DMS79 (cell line): ENCODE data around the gene FBXL14.
"Not testable (repeated sequence)": the region's sequence is repeated elsewhere in the genome, so short reads cannot be mapped to it uniquely, and the experiment has no call there.

Source experiments
- DNase-seq: peaks from one replicate; lab custom pipeline; 2025; lab: John Stamatoyannopoulos, UW

The FBXL14 gene

GRCh38 chr12:1619587-1619986 is 25.2 kb upstream of the FBXL14 start:
- DNase-seq: no peak

GRCh38 chr12:1619159-1619558 is 24.8 kb upstream of the FBXL14 start:
- DNase-seq: no peak

DNA sequence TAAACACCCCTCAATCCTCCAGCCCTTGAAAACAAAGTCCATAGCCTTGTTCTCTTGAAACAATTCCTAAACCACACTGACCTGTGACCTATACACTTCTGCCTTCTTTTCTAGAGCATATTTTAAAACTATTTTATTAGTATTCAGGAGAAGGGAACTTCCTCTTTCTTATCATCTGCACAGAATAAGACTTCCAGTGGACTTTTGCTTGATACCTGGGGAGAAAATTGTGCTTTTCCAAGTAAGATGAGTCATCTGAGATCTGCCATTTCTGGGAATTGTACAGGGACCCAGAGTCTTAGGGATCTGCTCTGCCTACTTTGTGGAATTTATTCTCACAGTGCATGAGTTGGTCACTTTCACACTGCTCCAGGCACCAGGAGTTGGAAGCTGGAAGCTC is 24.1 kb upstream of the FBXL14 start:
- no peak for DNase-seq

DNA sequence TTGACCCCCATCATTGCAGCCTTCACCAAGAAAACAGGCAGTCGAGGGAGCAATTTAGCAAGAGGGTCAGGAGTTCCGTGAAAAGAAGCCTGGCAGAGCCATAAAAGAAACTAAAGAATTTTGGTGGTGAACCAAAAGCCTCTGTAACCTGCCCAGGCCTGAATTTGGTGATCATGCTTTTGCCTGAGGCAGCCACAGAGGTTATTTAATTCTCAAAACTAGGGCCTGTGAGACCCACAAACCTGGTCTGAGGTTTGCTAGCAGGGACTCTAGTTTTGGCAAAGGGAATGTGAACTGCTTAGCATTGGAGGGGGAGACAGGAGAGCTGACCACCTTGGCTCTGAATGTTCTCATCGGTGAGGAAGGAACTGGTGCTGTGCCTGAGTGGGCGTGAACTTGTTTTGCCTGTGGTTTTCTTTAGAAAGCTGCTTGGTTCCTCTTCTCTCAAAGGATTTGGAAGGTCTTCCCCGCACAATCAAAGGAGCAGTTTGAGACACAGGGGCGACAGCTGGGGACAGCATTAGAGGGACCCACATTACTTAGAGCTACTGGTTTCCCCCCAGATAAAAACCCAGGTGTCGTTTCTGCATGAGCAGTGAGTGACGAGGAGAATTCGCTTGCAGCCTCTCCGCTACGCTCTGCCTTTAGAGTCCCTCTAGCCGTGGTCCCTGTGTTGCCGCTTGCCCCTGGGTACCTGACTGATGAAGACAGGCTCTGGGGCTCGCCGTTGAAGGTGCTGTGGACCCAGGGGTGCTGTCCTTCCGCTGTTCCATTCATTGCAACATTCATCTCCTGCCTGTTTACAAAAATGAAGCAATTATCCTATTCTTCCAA is 22.1 kb upstream of the FBXL14 start:
- DNase-seq: no peak

DNA sequence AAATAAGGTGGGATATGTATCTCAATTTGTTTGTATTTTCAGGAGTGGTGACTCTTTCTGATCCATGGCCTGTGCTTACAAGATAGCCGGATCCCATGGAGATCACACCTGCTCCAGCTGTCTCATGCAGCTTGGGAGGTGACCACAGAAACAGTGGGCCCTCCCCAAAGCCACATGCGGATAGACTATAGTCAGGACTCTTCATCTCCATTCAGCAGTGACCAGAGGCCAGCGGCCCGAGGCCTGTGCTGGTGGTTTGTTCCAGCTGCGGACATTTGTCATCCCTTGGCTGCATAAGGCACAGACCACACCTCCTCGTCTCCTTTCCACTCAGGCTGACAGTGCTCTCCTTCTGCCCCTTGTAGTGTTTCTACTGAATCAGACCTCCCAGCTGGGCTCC is 20.0 kb upstream of the FBXL14 start:
- DNase-seq: no peak

GRCh38 chr12:1613860-1614259 is 19.5 kb upstream of the FBXL14 start:
- DNase-seq: no peak

GRCh38 chr12:1611803-1612572 is 17.6 kb upstream of the FBXL14 start:
- DNase-seq: no peak

DNA sequence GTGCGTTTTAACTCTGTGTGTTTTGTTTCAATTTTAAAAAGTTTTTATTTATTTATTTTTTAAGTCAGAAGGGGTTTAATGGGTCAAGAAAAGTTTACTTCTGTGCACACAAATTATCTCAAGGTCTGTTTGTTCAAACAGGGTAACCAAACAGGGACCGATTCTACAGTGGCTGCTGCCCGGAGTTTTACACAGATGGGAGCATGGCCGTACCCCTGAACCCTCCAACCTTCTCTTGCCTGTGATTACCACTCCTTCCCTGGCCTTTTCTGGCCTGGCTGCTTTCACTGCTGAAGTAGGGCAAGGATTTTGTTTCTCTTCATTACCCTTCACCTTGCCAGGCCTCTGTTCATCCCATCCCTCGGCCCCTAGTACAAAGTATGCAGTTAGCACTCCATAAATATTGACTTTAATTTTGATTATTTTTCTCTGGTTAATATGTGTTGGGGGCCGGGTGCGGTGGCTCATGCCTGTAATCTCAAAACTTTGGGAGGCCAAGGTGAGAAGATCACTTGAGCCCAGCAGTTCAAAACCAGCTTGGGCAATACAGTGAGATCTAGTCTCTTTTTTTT is 15.8 kb upstream of the FBXL14 start:
- DNase-seq: no peak

DNA sequence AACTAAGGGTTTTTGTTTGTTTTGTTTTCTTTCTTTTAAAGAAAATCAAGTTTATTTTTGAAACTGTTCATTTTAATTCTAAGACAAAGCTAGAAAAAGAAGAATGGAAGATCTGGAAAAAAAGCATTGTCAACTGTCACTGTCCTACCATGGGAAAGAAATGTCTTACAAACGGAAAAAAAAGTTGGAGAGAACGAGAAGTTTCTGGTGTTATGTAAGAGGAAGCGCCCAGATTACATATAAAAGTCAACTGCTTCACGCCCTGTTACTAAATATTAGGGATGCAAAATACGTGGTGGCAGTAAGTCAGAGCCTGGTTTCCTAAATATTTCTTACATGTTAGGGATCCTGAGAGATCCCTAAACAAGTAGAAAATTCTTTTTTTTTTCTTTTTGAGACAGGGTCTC is 14.3 kb upstream of the FBXL14 start:
- no peak for DNase-seq

GRCh38 chr12:1607940-1608712 is 13.7 kb upstream of the FBXL14 start:
- DNase-seq: no peak

DNA sequence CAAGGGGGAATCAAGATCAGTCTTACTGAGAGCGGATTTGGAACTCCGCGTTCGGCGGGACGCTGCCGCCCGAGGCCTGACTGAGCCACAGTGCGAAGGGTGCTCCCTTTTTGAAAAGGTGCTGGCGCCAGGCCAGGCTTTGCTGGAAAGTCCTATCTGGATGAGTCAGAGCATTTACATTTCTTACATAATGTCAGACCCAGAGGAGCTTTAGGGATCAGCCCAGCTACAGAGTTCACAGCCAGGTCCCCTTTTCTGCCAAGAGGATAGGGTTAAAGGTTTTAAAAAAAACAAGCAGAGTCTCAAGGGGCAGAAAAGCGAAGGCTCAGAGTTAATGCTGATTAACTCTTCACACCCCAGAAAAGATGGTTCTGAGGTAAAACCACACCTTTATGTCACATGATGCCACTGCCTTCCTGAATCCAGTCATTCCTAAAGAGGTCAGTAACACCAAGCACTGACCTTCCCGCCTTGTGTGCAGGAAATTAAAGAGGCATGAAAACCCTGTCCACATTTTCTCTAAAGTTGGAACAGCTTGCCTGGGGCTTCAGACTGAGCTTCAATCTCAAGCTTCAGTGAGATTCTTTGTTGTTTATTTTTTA is 11.7 kb upstream of the FBXL14 start:
- DNase-seq: no peak

DNA sequence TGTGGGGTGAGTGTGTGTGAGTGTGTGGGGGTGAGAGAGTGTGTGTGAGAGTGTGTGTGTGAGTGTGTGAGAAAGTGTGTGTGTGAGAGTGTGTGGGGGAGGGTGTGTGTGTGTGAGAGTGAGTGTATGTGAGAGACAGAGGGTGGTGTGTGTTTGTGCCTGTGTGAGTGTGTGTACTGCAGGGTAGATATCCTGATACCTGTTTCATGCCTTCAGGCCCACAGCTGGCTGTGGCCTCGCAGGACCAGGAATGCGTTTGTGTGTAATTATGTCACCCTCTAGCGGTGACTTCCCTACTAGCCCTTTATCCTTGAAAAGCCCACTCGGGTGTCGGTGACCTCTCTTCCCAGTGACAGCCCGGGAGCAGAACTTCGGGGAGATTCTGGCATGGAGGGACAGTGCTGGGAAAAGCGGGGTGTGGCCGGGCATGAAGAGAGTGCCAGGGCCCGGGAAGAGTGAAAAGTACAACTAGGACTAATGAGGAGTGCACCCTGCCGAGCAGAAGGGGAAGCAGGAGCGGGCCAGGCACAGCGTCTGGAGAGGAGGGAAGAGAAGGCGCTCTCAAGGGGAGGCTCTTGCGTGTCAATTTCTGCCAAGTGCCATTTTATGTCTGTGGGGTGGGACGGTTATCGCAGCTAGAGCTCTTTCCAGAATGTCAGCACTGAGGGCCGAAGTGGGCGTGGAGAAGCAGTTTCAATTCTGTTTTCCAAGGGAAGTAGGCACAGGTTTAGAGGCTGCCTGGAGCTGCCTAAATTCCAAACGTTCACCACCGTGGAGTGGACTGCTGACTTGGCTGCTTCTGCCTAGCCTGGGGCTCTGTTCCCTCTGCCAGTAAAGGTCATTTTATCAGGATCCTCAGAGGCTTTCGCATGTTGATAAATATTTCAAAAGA is 11.0 kb upstream of the FBXL14 start:
- peak; percentile 77 for DNase-seq

GRCh38 chr12:1604464-1604863 is 10.1 kb upstream of the FBXL14 start:
- DNase-seq: no peak

- no peak for DNase-seq
Measured at GRCh38 chr12:1603269-1603993, 9.1 kb upstream of the FBXL14 start.

DNA sequence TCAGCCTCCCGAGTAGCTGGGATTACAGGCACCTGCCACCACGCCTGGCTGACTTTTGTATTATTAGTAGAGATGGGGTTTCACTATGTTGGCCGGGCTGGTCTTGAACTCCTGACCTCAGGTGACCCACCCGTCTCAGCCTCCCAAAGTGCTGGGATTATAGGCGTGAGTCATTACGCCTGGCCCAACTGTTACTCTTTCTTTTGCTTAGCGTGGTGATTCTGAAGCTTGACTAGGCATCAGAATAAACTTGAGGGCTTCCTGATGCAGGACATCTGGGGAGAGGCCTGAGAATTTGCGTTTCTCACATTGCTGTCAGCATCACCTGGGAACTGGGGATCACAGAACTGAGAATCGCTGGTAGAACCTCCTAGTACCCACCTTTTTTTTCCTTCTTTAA is 8.3 kb upstream of the FBXL14 start:
- not testable (repeated sequence) for DNase-seq

DNA sequence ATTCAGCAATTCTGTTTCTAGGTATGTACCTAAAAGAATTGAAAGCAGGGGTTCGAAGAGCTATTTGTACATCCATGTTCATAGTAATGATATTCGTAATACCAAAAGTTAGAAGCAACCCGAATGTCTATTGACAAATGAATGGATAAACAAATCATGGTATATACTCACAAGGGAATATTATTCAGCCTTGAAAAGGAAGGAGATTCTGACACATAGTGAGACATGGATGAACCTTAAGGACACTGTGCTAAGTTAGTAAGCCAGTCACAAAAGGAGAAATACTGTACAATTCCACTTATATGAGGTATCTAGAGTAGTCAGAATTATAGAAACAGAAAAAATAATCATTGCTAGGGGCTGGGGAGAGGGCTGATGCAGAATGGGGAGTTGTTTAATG is 4.4 kb upstream of the FBXL14 start:
- DNase-seq: no peak

DNA sequence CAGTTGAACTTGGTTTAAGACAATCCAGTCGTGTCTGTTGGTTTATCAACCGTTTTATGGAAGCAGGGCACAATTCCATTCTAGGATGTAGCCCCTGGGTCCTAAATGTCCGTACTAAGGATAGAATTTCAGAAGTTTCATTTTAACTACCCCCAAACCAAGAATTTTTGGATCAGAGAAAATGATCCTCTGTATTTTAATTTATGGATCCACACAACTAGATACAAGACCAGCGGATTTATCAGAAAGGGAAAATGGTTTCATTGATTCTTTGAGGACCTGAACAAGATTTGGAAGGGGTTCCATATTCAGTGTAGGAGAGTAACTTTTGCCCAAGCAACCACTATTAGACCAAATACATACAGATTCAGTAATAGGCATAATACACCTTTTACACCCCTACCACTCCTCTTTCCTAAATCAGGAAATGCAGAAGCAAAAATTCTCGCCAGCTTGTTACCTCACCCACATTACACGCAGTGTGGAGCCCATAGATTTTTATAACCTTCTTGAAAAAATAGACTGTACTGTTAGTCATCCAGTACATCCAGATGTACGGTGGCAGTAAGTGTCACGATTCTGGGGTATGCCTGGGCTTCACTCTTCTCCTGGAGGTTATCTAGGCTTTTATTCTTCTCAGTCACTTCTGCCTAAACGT is 1.4 kb upstream of the FBXL14 start:
- no peak for DNase-seq

GRCh38 chr12:1595026-1595561 is 713 bp upstream of the FBXL14 start:
- DNase-seq: no peak

DNA sequence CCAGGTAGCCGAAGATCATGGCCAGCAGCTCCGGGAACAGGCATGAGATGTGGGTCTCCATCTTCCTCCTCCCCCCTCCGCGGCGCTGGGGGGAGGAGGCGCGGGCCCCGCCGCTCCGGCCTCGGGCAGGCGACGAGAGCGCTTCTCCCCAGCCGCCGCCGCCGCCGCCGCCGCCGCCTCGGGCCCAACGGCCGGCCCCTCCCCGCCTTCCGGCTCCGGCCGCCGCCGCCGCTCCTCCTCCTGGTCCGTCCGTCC is 448 bp downstream of the FBXL14 start:
- no peak for DNase-seq
